ENCODE measurements around the gene HLCS. TPM values are rescaled to one million over a fixed set of nuclear protein-coding genes. Genes with fewer than 3 reads are reported as not detected.

Gene HLCS
- total RNA-seq, 1 donor from 2014 or later, result 10.7 TPM

- Histone ChIP-seq H3K9me3 (no peaks in the 10 kb centered on the region), H3K4me1 (peaks cover 0 to 3% of the 10 kb centered on the region in 2 donors), H3K27me3 (no peaks in the 10 kb centered on the region), H3K27ac (no peak overlapping the region), H3K36me3 (no peaks in the 10 kb centered on the region), H3K4me3 (no peak overlapping the region)
- intact Hi-C loops (cut with DNase I), result no loop called here
- TF ChIP-seq CTCF (IDR thresholded peaks at IDR 0.05), result no peak
- DNase-seq (ENCODE audit: low spot score in 2 of 2), result no peak
Measured at GRCh38 chr21:36741506-36741905, 225.0 kb downstream of the HLCS start.

- H3K4me1 ChIP-seq, result no peaks in the 10 kb centered on the region
- intact Hi-C loops (cut with DNase I), result no loop called here
- H3K36me3 ChIP-seq, result no peaks in the 10 kb centered on the region
- H3K27ac ChIP-seq, result no peak overlapping the region
- no peaks in the 10 kb centered on the region for H3K27me3 ChIP-seq
- H3K9me3 ChIP-seq, result no peaks in the 10 kb centered on the region
- DNase-seq (ENCODE audit: low spot score in 2 of 2), result peak in 1 of 2 donors; percentile 33
- H3K4me3 ChIP-seq, result no peak overlapping the region
- TF ChIP-seq CTCF (IDR thresholded peaks at IDR 0.05), result no peak
Measured at GRCh38 chr21:36738489-36739126, 227.9 kb downstream of the HLCS start.

GRCh38 chr21:36735724-36736320 is 230.6 kb downstream of the HLCS start:
- no peak overlapping the region for H3K4me3 ChIP-seq
- intact Hi-C loops (cut with DNase I), result no loop called here
- TF ChIP-seq CTCF (IDR thresholded peaks at IDR 0.05), result no peak
- H3K4me1 ChIP-seq, result no peaks in the 10 kb centered on the region
- H3K9me3 ChIP-seq, result no peaks in the 10 kb centered on the region
- H3K27ac ChIP-seq, result no peak overlapping the region
- H3K36me3 ChIP-seq, result no peaks in the 10 kb centered on the region
- H3K27me3 ChIP-seq, result no peaks in the 10 kb centered on the region
- DNase-seq (ENCODE audit: low spot score in 2 of 2), result no peak

- no peak overlapping the region for H3K27ac ChIP-seq
- H3K4me1 ChIP-seq, result no peaks in the 10 kb centered on the region
- intact Hi-C loops (cut with DNase I), result no loop called here
- H3K9me3 ChIP-seq, result no peaks in the 10 kb centered on the region
- no peaks in the 10 kb centered on the region for H3K36me3 ChIP-seq
- no peak for DNase-seq (ENCODE audit: low spot score in 2 of 2)
- no peak for TF ChIP-seq CTCF (IDR thresholded peaks at IDR 0.05)
- no peak overlapping the region for H3K4me3 ChIP-seq
- no peaks in the 10 kb centered on the region for H3K27me3 ChIP-seq
Measured at GRCh38 chr21:36735201-36735515, 231.3 kb downstream of the HLCS start.

- Histone ChIP-seq H3K36me3 (no peaks in the 10 kb centered on the region), H3K27ac (no peak overlapping the region), H3K4me3 (no peak overlapping the region), H3K9me3 (no peaks in the 10 kb centered on the region), H3K4me1 (no peaks in the 10 kb centered on the region), H3K27me3 (no peaks in the 10 kb centered on the region)
- no peak for TF ChIP-seq CTCF (IDR thresholded peaks at IDR 0.05)
- DNase-seq (ENCODE audit: low spot score in 2 of 2), result no peak
- intact Hi-C loops (cut with DNase I), result no loop called here
Measured at GRCh38 chr21:36734367-36735200, 231.9 kb downstream of the HLCS start.

All from ascending aorta (tissue), 2 donors.